ENCODE results near the gene PRG2. TPM values are rescaled to one million over a fixed set of nuclear protein-coding genes. Genes with fewer than 3 reads are reported as not detected.

PRG2 gene, protein sequence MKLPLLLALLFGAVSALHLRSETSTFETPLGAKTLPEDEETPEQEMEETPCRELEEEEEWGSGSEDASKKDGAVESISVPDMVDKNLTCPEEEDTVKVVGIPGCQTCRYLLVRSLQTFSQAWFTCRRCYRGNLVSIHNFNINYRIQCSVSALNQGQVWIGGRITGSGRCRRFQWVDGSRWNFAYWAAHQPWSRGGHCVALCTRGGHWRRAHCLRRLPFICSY
- polyA plus RNA-seq (ENCODE audit: insufficient read length in 3 of 3): 1 to 10 TPM in 2 of 3 donors, under 1 TPM in 1; 0.28 to 2.4 (median 1.9) TPM

DNA sequence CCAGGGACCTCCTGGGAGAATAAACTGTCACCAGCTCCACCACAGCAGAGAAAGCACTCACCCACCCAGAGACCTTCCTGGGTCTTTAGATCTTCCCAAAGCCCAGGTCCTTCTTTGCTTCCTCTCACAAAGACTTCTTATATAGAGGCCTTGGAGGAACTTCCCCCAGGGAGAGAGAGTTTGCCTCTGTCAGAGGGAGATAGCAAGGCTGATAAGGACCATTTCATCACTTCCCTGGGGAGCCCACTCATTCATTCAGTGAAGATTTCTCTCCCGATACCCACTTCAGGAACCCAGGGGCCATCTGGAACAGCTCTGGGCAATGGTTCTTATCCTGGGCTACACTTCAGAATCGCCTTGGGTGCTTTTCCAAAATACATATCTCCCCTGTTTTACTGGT is at the start of gene PRG2:
TSS of gene PRG2 (minus strand) at position 116 of the 400 bp plus-strand sequence. CDS start 706 bp downstream, outside the sequence.
- no peak for DNase-seq (ENCODE audit: low read depth in 3 of 3, low spot score in 2 of 3)

DNA sequence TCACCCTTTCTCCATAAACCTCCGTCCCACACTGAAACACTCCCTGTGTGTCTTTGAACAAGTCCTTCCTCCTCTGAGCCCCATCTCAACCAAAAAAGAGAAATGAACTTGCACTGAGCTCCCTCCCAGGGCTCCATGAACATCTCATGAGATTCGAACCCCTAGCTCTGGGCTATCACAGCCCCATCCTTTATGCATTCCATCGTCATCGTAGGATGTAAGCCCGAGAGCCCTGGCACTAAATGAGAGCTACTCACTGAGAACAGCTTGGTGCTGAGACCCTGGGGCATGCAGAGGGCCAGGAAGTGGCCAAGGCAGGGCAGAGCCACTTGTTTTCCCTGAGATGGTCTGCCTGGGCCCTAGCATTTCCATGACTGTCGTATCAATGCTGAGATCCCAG is 49.3 kb upstream of the PRG2 start:
- no peak for DNase-seq (ENCODE audit: low read depth in 3 of 3, low spot score in 2 of 3)

DNA sequence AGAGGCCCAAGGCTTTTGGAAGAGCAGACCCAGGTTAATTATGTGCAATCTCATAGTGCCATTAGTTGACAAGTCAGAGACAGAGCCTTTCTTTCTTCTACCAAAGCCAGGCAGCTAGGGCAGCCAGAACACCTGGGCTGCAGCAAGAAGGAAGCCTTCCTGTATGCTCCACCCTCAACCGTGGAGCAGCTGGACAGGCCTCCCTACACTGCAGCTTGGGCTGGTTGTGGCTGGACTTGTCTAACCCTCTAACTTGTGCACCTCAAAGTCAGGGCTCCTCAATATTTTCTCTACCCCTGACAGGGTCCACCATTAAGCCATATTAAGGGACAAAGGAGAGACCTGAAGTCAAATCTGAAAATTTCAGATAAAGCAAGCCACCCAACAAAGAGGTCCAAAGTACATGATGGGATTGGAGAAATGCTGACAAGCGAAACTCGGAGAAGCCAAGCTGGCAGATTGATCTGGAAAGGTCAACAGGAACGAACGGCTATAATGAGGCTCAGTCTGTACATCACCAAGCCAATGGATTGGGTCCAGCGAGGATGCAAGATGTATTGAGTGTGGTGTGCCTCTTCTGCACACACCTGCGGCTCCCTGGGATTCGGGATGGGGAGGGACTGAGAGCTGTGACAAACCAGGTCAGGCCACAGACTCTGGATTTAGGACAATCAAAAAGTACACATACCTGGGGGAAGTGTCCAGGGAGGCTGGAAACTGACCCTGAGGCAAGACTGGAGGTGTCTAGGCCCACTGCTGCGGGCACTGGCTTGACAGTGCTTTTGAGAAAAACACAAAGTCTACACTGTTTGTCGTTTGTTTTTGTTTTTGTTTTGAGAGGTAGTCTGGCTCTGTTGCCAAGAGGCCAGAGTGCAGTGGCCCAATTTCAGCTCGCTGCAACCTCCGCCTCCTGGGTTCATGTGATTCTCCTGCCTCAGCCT is 48.2 kb upstream of the PRG2 start:
- DNase-seq (ENCODE audit: low read depth in 3 of 3, low spot score in 2 of 3): no peak

DNA sequence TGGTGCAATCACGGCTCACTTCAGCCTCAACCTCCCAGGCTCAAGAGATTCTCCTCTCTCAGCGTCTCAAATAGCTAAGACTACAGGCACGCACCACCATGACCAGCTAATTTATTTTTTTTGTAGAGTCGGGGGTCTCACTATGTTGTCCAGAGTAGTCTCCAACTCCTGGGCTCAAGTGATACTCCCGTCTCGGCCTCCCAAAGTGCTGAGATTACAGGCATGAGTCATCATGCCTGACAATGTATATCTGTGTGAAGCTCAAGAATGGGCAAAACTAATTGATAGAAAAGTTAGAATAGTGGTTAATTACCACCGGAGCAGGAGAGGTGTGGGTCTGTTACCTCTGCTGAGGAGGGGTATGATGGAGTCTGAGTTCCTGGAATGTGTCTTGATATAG is 45.6 kb upstream of the PRG2 start:
- no peak for DNase-seq (ENCODE audit: low read depth in 3 of 3, low spot score in 2 of 3)

DNA sequence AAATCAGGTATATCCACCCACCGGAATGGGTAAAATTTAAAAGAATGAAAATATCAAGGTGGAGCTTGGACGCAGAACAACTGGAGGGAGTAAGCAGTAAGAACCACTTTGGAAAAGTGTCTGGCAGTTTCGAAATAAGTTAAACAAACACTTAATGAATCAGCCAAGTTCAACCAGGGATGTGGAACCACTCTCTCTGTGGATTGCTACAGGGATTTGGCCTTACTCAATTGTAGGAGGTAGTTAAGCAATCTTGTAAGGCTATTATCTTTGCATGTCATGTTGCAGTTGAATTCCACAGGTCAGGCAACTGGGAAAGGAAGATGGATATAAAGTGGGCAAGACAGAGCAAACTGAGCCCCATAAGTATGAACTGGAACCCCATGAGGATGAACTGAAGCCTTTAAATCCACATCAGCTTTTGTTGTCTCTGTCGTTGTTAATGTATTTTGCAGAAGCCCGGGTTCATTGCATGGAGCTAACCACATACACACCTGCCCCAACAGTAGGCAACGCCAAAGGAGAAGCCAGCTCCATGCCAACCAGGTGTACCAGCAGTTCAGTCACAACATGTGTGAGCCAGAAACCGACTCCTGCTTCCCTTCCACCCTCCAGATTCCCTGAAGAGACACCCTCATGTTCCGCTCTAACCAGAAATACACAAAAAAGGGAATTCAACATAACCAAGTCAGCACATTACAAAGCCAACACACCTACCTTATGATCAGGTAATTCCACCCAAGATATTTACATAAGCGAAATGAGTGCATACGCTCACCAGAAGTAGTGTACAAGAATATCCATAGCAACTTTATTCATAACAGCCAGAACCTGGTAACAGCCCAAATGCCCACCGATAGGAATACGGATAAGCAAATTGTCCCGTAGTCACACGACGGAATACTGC is 44.4 kb upstream of the PRG2 start:
- DNase-seq (ENCODE audit: low read depth in 3 of 3, low spot score in 2 of 3): no peak

DNA sequence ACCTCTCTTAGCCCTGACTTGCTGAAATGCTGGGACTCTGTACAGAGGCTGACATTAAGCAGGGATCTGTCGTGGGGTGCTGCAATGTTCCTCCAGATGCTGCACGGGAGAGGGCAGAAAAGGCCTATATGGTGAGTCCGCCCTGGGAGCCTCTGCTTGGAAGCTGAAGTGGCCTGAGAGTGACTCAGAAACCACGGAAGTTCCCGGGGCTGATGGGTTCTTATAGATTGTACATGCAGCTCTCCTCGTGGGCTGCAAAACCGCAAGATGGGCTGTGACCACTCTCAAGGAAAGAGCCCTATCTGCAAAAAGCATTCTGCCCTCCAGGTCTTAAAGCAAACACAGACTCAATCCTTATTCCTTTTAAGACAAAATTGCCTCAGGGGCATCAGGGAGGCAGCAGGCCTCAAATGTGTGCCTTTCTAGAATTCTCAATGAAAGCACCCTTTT is 42.3 kb upstream of the PRG2 start:
- no peak for DNase-seq (ENCODE audit: low read depth in 3 of 3, low spot score in 2 of 3)

DNA sequence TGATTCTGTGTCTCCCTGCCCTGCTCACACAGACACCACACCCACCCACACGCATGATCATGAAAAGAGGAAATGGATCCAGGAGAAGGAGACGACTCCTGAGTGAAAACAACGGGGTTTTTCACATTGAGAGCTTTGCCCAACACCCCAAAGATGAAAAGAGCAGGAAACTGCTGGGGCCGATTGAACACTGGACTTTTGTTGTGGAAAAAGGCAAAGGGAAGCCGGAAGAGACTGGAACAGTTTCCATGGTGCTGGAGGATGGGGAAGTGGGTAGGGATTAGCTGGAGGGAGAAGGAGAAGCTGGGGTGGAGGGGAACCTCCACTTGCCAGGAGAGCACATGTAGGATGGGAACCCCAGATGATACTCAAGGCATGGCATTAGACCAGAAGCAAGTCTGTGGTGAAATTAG is 41.7 kb upstream of the PRG2 start:
- no peak for DNase-seq (ENCODE audit: low read depth in 3 of 3, low spot score in 2 of 3)

DNA sequence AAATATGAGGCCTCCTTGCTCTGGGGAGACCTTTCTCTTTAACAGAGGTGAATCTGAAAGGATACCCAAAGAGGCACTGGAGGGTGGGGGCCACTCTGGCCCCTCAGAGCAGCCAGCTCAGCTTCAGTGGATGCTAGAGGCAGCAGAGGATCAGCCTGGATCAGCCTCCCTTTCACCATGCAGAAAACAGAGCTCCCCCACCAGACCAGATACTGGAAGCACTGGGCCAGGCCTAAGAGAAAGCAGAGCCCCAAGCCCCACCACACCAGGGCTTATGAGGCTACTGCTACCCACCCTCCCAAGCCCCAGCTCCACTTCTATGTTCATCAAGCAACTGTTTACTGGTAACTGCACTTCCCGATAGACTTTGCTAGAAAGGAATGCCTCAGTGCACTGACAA is 40.5 kb upstream of the PRG2 start:
- no peak for DNase-seq (ENCODE audit: low read depth in 3 of 3, low spot score in 2 of 3)

DNA sequence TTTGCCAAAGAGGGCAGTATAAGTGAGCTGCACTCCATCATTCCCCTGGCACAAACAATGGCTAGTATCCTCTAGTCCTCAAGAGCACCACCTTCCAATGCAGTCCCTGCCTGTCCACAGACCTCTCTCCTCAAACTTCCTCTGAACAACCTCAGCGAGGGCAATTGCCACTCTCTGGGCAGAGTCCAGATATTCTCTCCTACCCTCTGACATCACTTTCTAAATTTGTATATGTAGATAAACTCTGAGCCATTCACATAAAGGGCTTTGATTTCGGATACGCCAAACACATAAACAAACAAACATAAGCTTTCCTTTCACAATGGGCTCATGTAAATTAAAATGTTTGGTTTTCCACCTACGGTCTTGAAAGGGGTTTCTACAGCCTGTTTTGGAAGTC is 39.5 kb upstream of the PRG2 start:
- no peak for DNase-seq (ENCODE audit: low read depth in 3 of 3, low spot score in 2 of 3)

DNA sequence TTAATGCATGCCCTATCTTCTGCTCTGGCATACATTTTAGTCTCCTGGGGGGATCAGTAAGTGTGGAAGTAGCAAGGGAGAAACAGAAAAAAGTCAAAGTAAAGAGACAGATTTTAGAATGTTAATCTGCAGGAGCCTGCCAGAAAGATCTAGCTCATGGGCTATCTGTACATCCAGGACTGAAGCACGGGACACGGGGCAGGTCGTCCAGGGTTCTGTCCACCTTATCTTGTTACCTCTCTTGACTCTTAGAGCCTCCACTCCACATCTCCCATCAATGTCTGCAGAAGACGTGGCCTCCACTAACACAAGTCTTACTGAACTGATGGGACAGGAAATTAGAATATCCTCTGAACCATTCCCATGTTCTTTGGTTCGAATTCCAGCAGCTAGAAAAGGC is 38.2 kb upstream of the PRG2 start:
- DNase-seq (ENCODE audit: low read depth in 3 of 3, low spot score in 2 of 3): no peak

DNA sequence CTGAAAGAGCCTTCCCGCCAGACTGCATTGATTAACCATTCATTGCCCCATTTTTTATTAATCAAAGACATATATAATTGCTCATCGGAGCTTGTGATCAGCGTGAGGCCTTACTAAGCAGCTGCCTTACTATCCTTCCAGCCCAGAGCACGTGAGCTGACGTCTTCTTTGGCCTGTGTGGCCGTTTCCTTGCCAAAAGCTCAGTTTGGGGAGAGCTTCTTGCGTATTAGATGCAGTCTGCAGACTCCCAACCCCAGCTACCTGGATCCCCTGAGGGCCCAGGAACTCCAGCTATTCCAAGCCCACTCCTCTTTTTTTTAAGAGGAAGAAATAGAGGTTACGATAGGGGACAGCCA is 37.3 kb upstream of the PRG2 start:
- no peak for DNase-seq (ENCODE audit: low read depth in 3 of 3, low spot score in 2 of 3)

DNA sequence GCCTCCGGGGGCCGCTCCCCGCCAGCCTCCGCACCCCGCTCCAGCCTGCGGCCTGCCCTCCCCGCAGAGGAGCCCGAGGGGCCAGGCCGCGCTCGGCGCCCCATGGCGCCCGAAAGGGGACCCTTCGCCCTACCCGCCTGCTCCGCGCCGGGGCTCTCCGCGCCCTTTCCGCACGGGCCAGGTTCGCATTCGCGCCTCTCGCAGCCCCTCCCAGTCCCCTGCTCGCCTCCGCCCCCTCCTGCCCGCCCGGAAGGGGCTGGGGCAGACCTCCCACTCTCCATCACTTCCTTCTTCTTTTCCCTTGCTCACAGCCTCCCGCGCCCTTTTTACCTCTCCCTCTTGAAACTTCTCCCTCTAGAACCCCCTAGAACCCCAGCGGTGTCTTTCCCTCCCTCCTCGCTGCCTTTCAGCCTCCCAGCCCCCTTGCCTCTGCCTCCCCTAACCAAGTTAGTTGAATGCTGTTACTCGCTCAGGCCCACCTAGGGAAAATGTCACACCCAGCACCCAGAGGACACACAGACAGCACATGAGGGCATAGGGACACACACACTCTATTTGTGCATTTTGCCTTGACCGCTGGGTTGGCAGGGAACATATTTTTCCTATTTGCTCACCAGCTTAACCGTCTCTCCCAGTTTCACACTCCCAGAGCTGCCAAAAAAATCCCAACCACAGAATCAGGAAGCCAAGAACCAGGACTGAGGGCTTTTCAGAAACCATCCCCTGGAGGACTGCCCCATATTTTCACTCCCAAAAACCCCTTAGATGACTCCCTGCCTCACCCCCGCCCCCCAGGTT is 36.7 kb upstream of the PRG2 start, which contains the start of gene SLC43A3:
TSS of gene SLC43A3 (minus strand) at position 193 of the 798 bp plus-strand sequence. CDS start 949 bp downstream, outside the sequence.
- no peak for DNase-seq (ENCODE audit: low read depth in 3 of 3, low spot score in 2 of 3)

DNA sequence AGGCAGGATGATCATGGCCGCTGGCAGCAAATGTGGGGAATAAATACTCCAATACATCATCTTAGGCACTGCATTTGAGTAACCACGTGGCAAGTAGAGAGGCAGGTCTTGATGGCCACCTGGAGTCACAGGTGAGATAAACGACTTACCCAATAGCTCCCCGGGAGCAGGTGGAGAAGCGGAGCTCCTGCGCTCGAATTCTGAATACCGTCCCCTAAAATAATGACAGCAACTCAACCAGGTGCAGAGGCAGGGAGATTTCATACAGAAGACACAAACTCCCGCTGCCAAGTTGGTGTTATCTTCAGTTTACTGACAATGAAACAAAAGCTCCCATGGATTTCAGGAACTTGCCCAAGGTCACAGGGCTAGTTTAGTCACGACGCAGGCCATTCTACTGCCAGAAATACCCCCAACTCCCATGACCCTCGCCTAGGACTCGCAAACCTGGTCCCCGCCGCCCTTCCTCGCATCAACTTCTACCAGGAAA is 36.0 kb upstream of the PRG2 start:
- DNase-seq (ENCODE audit: low read depth in 3 of 3, low spot score in 2 of 3): no peak

DNA sequence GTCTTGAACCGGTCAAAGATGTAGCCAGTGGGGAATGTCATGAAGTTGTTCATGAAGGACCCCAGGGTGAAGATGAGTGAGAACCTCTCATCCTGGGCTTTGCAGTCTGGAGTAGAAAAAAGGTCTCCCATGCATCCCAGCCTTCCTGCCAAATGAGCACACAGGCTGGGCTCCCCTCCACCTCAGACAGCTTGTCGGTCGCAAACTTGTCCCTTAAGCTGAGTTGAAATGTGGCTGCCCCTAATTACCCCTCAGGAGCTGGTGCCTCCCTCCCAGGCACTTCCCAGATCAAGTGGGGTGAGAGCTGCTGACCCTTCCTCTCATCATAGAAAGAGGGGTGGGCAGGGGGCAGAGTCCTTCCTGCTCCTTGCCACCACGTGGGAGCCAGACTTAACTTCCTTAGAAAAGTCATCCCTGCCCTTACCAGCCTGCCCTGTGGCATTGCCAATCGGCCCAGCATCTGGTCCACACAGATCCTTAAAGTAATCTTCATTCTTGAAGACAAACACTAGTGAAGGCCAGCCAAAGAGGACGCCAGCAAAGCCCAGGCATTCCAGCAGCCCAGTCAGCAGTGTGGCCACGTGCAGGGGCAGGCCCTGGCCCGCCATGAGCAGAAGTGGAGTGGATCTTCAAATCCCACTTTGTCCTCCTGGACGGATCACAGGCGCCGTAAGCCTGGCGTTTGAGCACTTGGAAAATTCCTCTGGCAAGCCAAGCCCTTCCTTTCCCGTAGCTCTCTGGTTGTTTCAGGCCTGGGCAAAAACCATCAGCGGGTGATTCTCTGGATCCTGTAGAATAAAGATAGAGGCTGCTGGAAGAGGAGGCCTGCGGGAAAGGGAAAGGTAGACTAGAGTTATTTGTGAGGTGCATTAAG is 35.4 kb upstream of the PRG2 start:
- DNase-seq (ENCODE audit: low read depth in 3 of 3, low spot score in 2 of 3): no peak

DNA sequence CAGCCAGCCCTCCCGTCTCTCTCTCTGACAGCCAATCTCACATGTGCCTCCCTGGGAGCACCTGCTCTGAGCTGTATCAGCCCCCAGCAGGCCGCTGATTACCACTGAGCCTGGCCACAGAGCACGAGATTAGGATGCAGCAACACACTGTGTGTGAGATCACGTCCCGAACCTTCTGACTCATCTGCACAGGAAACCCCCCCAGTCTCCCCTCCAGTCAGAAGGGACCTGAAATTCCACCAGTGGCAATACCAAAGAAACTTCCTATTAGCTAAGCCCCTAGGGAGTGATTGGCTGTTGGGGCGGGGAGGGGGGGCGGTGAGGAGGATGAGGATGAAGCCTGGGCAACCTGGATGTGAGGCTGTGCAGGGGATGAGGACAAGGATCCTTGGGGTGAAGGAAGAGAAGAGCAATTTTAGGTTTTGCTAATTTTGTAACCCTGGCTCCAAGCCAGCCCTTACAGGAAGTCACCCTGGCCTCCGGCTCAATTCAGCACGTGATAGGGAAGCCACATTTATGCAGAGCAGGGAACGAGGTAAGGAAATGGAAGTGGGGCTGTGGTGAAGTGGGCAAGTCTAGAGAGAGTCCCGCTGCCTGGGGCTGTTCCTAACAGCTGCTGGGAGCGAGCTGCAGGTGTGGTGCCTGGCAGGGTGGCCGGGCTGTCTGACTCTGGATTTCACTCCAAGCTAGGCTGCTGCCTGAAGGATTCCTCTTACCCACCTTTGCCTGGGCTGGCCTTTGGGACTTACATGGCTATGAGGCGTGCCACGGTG is 34.5 kb upstream of the PRG2 start:
- DNase-seq (ENCODE audit: low read depth in 3 of 3, low spot score in 2 of 3): no peak

DNA sequence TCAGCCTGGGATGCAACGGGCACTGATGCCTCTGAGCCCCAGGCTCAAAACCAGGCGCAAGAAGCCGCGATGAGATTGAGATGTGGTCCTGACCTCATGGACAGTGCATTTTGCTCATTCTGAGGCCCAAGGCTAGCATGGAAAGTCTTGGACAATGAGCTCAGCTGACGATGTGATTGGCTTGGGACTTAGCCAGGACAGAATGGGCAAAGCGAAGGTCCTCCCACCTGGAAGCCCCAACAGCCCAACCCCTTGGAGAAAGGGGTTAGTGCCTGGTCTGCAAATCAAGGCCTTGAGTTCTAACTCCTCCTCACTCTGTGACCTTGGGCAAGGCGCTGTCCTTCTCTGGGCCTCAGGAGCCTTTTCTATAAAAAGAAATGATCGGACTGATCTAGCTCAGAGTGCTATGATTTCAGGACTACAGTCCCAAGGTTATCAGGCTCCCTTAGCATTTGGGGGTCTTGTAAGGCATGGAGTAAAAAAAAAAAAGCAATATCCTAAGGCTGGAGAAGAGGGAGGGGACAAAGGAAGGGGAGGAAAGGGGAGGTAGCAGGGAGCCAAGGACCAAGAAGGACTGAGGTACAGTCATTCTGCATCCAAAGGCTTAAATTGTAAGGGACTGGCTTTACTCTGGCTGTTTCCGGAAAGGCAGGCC is 33.8 kb upstream of the PRG2 start:
- no peak for DNase-seq (ENCODE audit: low read depth in 3 of 3, low spot score in 2 of 3)

DNA sequence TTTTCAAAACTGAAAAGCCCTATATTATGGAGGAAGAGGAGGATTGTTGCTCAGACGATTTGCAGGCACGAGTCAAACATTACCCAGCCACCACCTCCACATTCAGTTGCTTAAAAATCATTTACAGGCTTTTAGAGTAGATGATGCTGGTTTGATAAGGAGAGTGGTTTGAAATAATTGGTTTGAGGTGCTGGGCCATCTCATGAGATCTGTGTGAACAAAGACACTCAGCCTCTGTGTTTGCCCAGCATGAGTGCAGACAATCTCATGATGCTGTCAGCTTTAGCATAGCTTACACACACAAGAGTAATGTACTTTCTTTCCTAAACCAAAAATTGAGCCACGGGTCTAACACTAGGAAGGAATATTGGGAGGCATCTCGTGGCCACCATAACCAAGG is 32.2 kb upstream of the PRG2 start:
- no peak for DNase-seq (ENCODE audit: low read depth in 3 of 3, low spot score in 2 of 3)

DNA sequence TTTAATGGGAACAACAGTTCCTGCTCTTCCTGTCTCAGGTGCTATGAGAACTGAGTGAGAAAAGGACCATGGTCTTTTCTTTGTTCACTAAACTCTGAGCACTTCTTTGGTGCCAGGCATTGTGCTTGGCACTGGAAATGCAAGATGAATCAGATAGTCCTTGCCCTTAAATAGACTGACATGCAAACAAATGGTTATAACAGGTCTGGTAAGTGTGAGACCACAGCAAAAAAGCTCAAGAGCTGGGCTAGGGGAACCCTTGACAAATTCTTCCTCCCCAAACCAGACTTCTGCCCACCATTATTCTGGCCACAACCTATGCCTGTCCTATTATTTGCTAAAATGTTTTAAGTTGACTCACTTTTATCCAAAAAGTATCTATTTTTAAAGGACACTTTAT is 31.4 kb upstream of the PRG2 start:
- DNase-seq (ENCODE audit: low read depth in 3 of 3, low spot score in 2 of 3): no peak

Data from right renal cortex interstitium (tissue), 3 donors.